Activated CD4-positive, alpha-beta memory T cell treated with anti-CD3 and anti-CD28 coated beads for 36 hours (primary cell): ENCODE results near the gene SLC12A5. TPM values are rescaled to one million over a fixed set of nuclear protein-coding genes. Genes with fewer than 3 reads are reported as not detected.
"Not testable (repeated sequence)": the region's sequence is repeated elsewhere in the genome, so short reads cannot be mapped to it uniquely, and the experiment has no call there.

ENCODE experiments used
- CTCF ChIA-PET: fragments of 350-600 bp; sonication (Branson Sonifier 250); formaldehyde crosslinking; loops from one replicate; lab custom pipeline; 2021; ENCODE audit warnings: antibody characterized with exemption, inconsistent platforms; lab: Charles Lee
- POLR2A ChIA-PET: fragments of 350-600 bp; sonication (Branson Sonifier 250); formaldehyde crosslinking; loops from one replicate; lab custom pipeline; 2021; ENCODE audit warnings: antibody characterized with exemption; lab: Charles Lee
- DNase-seq: peaks from one replicate; pipeline ENCODE4 v3.0.0-alpha.2; 2020
- H3K27ac Mint-ChIP-seq: one replicate; pipeline ENCODE4 v1.8.0; 2021; ENCODE audit warnings: mixed read lengths
- H3K27me3 Mint-ChIP-seq: one replicate; pipeline ENCODE4 v1.8.0; 2021; ENCODE audit warnings: mixed read lengths
- H3K36me3 Mint-ChIP-seq: one replicate; pipeline ENCODE4 v1.8.0; 2021; ENCODE audit warnings: mixed read lengths
- H3K4me1 Mint-ChIP-seq: one replicate; pipeline ENCODE4 v1.8.0; 2021; ENCODE audit warnings: low read depth, mixed read lengths
- H3K4me3 Mint-ChIP-seq: one replicate; pipeline ENCODE4 v1.8.0; 2021; ENCODE audit warnings: mild to moderate bottlenecking, mixed read lengths
- H3K9me3 Mint-ChIP-seq: one replicate; pipeline ENCODE4 v1.8.0; 2021; ENCODE audit warnings: mixed read lengths
- intact Hi-C: fragments of 100-400 bp; cut with micrococcal nuclease; formaldehyde crosslinking; loops from one replicate; pipeline ENCODE4 v1.15.1; 2023
- total RNA-seq, 2 experiments: library from RNA; stranded (reverse); gene quantifications; one replicate each; pipeline ENCODE4 v1.2.3, GENCODE V29; 2021

SLC12A5 gene
- total RNA-seq, 2 experiments from 2014 or later: 0.97 TPM; not detected in 1

GRCh38 chr20:46088409-46089166, 59.6 kb downstream of the SLC12A5 start:
- H3K36me3 Mint-ChIP-seq: no peaks in the 10 kb centered on the region
- H3K9me3 Mint-ChIP-seq: no peaks in the 10 kb centered on the region
- H3K27ac Mint-ChIP-seq: peak overlapping the region; percentile 83
- intact Hi-C loops: loop anchor here (1.0 to 2.0 kb wide), 4 partner anchors 26 to 153 kb away; partner anchors contain the start of gene ZNF335
- peaks cover 55% of the 10 kb centered on the region for H3K4me1 Mint-ChIP-seq
- DNase-seq: peak; percentile 27
- H3K4me3 Mint-ChIP-seq: peak overlapping the region; percentile 88
- CTCF ChIA-PET: interaction anchor here (1.0 to 3.6 kb wide), 4 partner anchors 44 to 292 kb away, joined by 3 to 20 read pairs (median 6); no protein-coding TSS in a partner anchor
- POLR2A ChIA-PET: interaction anchor here (0.6 to 1.0 kb wide), 2 partner anchors 30 to 1553 kb away, joined by 3 to 4 read pairs; no protein-coding TSS in a partner anchor
- no peaks in the 10 kb centered on the region for H3K27me3 Mint-ChIP-seq

GRCh38 chr20:46089167-46089416, 60.1 kb downstream of the SLC12A5 start:
- no peaks in the 10 kb centered on the region for H3K27me3 Mint-ChIP-seq
- peak overlapping the region; percentile 83 for H3K27ac Mint-ChIP-seq
- no peaks in the 10 kb centered on the region for H3K36me3 Mint-ChIP-seq
- intact Hi-C loops: loop anchor here (1.0 to 2.0 kb wide), 4 partner anchors 26 to 154 kb away; partner anchors contain the start of gene ZNF335
- peaks cover 55% of the 10 kb centered on the region for H3K4me1 Mint-ChIP-seq
- POLR2A ChIA-PET: interaction anchor here (1.0 kb wide), 1 partner anchor 30 kb away, joined by 3 read pairs; no protein-coding TSS in a partner anchor
- H3K4me3 Mint-ChIP-seq: peak overlapping the region; percentile 88
- DNase-seq: peak; percentile 72
- no peaks in the 10 kb centered on the region for H3K9me3 Mint-ChIP-seq
- CTCF ChIA-PET: interaction anchor here (1.0 to 3.6 kb wide), 3 partner anchors 44 to 75 kb away, joined by 3 to 20 read pairs (median 8); no protein-coding TSS in a partner anchor

DNA sequence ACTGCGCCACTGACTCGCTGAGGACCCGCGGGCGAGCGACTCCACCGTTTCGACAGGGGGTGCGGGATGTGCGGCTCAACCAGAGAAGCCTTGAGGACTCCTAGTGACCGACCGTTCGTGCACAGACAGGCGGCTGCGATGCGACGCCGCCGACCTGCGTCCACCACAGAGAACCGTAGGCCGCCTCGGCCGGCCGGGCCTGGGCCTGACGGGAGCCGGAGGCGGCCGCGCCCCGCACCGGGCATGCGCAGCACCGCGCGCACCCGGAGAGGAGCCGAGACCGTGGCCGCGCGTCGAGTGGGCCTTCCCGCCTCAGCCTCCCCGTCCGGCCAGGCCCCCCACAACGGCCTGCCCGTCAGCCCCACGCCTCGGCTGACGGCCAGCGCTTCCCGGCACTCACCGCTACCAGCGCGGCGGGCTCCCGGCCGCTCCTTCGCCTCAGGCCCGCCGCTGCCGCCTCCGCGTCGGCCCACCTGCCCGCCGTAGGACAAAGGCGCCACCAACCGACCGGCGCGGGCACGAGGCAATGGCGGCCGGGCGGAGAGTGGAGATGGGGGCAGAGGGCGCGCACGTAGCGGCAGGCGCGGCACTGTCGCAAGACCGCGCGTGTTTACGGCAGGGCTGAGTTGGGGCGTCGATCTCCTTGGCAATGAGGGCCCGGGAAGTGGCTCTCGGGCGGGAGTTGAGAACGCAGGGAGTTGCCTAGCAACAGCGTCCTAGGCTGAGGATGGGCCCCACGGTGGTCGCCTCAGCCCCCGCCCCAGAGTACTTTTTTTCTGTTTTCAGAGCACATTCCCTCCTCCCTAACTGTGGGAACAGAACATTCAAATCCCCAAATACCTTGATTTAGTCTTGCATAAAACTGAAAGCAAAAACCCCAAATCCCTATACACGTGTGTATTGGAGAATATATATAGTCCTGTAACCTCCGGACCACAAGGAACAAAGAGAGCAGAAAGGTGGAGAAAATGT, 60.7 kb downstream of the SLC12A5 start, which contains the start of gene NCOA5:
TSS of gene NCOA5 (minus strand) at position 546 of the 972 bp plus-strand sequence. CDS start 10,538 bp downstream, outside the sequence.
- peaks cover 49% of the 10 kb centered on the region for H3K4me1 Mint-ChIP-seq
- ChIA-PET POLR2A (interaction anchor here (1.0 kb wide), 1 partner anchor 31 kb away, joined by 3 read pairs; no protein-coding TSS in a partner anchor), CTCF (interaction anchor here (1.0 to 3.6 kb wide), 3 partner anchors 43 to 75 kb away, joined by 3 to 20 read pairs (median 8); no protein-coding TSS in a partner anchor)
- no peaks in the 10 kb centered on the region for H3K9me3 Mint-ChIP-seq
- peak within 1 kb of the TSS; percentile 88 for H3K4me3 Mint-ChIP-seq
- no peaks in the 10 kb centered on the region for H3K27me3 Mint-ChIP-seq
- peak within 1 kb of the TSS; percentile 83 for H3K27ac Mint-ChIP-seq
- no peaks in the 10 kb centered on the region for H3K36me3 Mint-ChIP-seq
- intact Hi-C loops: loop anchor here (1.0 to 2.0 kb wide), 4 partner anchors 27 to 154 kb away; partner anchors contain the start of gene ZNF335
- DNase-seq: peak; percentile 97

DNA sequence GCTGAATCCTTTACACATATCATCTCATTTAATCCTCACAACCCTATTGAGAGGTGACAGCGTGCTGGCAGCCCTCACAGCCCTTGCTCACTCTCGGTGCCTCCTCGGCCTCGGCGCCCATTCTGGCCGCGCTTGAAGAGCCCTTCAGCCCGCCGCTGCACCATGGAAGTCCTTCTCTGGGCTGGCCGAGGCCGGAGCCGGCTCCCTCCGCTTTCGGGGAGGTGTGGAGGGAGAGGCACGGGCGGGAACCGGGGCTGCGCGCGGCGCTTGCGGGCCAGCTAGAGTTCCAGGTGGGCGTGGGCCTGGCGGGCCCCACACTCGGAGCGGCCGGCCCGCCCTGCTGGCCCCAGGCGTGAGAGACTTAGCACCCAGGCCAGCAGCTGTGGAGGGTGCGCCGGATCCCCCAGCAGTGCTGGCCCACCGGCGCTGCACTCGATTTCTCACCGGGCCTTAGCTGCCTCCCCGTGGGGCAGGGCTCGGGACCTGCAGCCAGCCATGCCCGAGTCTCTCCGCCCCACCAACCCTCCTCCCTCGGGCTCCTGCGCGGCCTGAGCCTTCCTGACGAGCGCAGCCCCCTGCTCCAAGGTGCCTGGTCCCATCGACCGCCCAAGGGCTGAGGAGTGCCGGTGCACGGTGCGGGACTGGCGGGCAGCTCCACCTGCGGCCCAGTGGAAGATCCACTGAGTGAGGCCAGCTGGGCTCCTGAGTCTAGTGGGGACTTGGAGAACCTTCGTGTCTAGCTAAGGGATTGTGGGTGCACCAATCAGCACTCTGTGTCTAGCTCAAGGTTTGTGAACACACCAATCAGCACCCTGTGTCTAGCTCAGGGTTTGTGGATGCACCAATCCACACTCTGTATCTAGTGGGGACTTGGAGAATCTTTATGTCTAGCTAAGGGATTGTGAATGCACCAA, 62.9 kb downstream of the SLC12A5 start:
- H3K27ac Mint-ChIP-seq, H3K36me3 Mint-ChIP-seq, H3K4me3 Mint-ChIP-seq, intact Hi-C loops, POLR2A ChIA-PET, H3K27me3 Mint-ChIP-seq, DNase-seq, H3K9me3 Mint-ChIP-seq: not testable (repeated sequence)
- CTCF ChIA-PET: interaction anchor here (1.3 kb wide), 1 partner anchor 78 kb away, joined by 3 read pairs; no protein-coding TSS in a partner anchor
- peaks cover 29% of the 10 kb centered on the region for H3K4me1 Mint-ChIP-seq

- CTCF ChIA-PET: interaction anchor here (0.9 kb wide), 1 partner anchor 9 kb away, joined by 3 read pairs; no protein-coding TSS in a partner anchor
- Mint-ChIP-seq H3K4me1 (peaks cover 14% of the 10 kb centered on the region), H3K27me3 (peaks cover 4% of the 10 kb centered on the region), H3K4me3 (no peak overlapping the region), H3K27ac (no peak overlapping the region), H3K36me3 (no peaks in the 10 kb centered on the region), H3K9me3 (no peaks in the 10 kb centered on the region)
- DNase-seq: peak; percentile 23
- intact Hi-C loops: no loop called here
- POLR2A ChIA-PET: no interaction called here
These were observed 64.5 kb downstream of the SLC12A5 start for GRCh38 chr20:46093531-46093930.

GRCh38 chr20:46099491-46100287, 70.7 kb downstream of the SLC12A5 start:
- H3K4me3 Mint-ChIP-seq: no peak overlapping the region
- no peaks in the 10 kb centered on the region for H3K36me3 Mint-ChIP-seq
- DNase-seq: peak; percentile 23
- POLR2A ChIA-PET: no interaction called here
- H3K4me1 Mint-ChIP-seq: no peaks in the 10 kb centered on the region
- H3K9me3 Mint-ChIP-seq: peaks cover 3% of the 10 kb centered on the region
- H3K27me3 Mint-ChIP-seq: peaks cover 35% of the 10 kb centered on the region
- CTCF ChIA-PET: interaction anchor here (0.7 to 1.0 kb wide), 4 partner anchors 8 to 225 kb away, joined by 3 read pairs; no protein-coding TSS in a partner anchor
- no peak overlapping the region for H3K27ac Mint-ChIP-seq
- intact Hi-C loops: no loop called here

GRCh38 chr20:46100444-46100843, 71.4 kb downstream of the SLC12A5 start:
- CTCF ChIA-PET: interaction anchor here (0.8 kb wide), 1 partner anchor 77 kb away, joined by 3 read pairs; no protein-coding TSS in a partner anchor
- intact Hi-C loops: not testable (repeated sequence)
- peaks cover 40% of the 10 kb centered on the region for H3K27me3 Mint-ChIP-seq

DNA sequence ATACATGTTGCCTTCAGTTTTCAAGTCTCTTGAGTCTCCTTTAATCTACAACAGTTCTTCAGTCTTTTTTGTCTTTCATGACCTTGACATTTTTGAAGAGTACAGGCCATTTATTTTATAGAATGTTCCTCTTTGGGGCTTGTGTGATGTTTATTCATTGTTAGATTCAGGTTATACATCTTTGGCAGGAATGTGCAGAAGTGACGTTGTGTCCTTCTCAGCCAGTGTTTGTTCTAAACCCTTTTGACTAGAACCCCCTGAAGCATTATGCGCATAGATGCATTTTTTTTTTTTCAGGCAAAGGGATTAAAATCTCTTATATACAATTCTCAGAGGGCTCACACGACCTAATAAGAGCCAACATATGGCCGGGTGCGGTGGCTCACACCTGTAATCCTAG, 72.0 kb downstream of the SLC12A5 start:
- DNase-seq: no peak
- intact Hi-C loops: no loop called here
- H3K9me3 Mint-ChIP-seq: peaks cover 3% of the 10 kb centered on the region
- POLR2A ChIA-PET: no interaction called here
- peaks cover 44% of the 10 kb centered on the region for H3K27me3 Mint-ChIP-seq
- CTCF ChIA-PET: interaction anchor here (1.3 kb wide), 1 partner anchor 28 kb away, joined by 3 read pairs; no protein-coding TSS in a partner anchor
- no peaks in the 10 kb centered on the region for H3K4me1 Mint-ChIP-seq
- no peaks in the 10 kb centered on the region for H3K36me3 Mint-ChIP-seq
- H3K27ac Mint-ChIP-seq: no peak overlapping the region
- no peak overlapping the region for H3K4me3 Mint-ChIP-seq

More at GRCh38 chr20:46100444-46100843, 71.4 kb downstream of the SLC12A5 start:
- H3K4me3 Mint-ChIP-seq, POLR2A ChIA-PET, DNase-seq, H3K4me1 Mint-ChIP-seq, H3K36me3 Mint-ChIP-seq, H3K9me3 Mint-ChIP-seq, H3K27ac Mint-ChIP-seq: not testable (repeated sequence)

DNA sequence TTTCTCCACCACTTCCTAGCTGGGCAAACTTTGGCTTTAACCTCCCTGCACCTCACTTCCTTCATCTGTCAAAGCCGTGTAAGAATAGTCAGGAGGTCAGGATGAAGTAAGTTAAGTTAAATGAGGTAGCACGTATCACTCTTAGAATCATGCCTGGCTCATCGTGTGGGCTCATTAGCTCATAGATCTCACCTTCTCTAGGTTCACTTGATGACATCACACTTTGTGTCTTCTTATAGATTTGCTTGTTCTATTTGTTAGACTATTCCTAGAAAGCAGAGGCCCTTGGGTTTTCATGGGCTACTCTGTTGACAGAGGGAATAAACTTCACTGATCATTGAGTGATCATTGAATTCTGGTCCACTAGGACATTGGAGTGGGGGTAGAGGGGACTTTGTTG, 72.9 kb downstream of the SLC12A5 start:
- H3K4me1 Mint-ChIP-seq: no peaks in the 10 kb centered on the region
- H3K27me3 Mint-ChIP-seq: peaks cover 46% of the 10 kb centered on the region
- H3K36me3 Mint-ChIP-seq: no peaks in the 10 kb centered on the region
- H3K9me3 Mint-ChIP-seq: peaks cover 3% of the 10 kb centered on the region
- no peak for DNase-seq
- ChIA-PET CTCF (interaction anchor here (0.5 to 1.3 kb wide), 2 partner anchors 27 to 288 kb away, joined by 3 read pairs; no protein-coding TSS in a partner anchor), POLR2A (no interaction called here)
- no peak overlapping the region for H3K4me3 Mint-ChIP-seq
- intact Hi-C loops: no loop called here
- H3K27ac Mint-ChIP-seq: no peak overlapping the region

GRCh38 chr20:46102940-46103339, 73.9 kb downstream of the SLC12A5 start:
- Mint-ChIP-seq H3K4me1 (no peaks in the 10 kb centered on the region), H3K9me3 (peaks cover 3% of the 10 kb centered on the region), H3K36me3 (no peaks in the 10 kb centered on the region), H3K4me3 (no peak overlapping the region), H3K27ac (no peak overlapping the region), H3K27me3 (peaks cover 52% of the 10 kb centered on the region)
- CTCF ChIA-PET: no interaction called here
- no peak for DNase-seq
- intact Hi-C loops: no loop called here
- POLR2A ChIA-PET: no interaction called here
